ENCODE measurements around the gene ZNF532. TPM values are rescaled to one million over a fixed set of nuclear protein-coding genes. Genes with fewer than 3 reads are reported as not detected.

Gene ZNF532
- total RNA-seq, 3 donors from 2014 or later = 55.5 to 71.7 (median 62.3) TPM

DNA sequence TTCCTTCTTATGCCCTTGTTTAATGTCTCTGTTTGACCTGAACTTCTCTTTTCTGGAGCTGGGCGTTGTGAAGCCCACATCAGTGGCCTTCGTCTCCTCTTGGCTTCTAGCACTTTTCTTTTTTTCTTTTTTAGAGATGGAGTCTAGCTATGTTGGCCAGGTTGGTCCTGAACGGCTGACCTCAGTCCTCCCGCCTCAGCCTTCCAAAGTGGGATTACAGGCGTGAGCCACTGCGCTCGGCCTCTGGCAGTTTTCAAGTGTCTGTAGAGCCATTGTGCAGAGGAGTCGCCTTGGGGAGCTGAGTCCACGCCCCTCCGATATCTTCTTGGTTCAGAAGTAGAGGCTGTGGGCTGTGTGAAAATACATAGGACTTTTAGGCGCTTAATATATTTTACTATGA lies 36.5 kb downstream of the ZNF532 start:
- no peaks in the 10 kb centered on the region for H3K4me1 ChIP-seq
- DNase-seq (ENCODE audit: low spot score in 2 of 2) = no peak
- no peak overlapping the region for H3K27ac ChIP-seq
- intact Hi-C loops (cut with DNase I; ENCODE audit: low total_unique reads) = no loop called here
- H3K9me3 ChIP-seq = no peaks in the 10 kb centered on the region
- no peak overlapping the region for H3K4me3 ChIP-seq
- no peaks in the 10 kb centered on the region for H3K27me3 ChIP-seq
- H3K36me3 ChIP-seq = no peaks in the 10 kb centered on the region
- TF ChIP-seq POLR2A (IDR thresholded peaks at IDR 0.05) (no peak), POLR2AphosphoS5 (IDR thresholded peaks at IDR 0.05) (no peak)
- TF ChIP-seq, protein P1, sequence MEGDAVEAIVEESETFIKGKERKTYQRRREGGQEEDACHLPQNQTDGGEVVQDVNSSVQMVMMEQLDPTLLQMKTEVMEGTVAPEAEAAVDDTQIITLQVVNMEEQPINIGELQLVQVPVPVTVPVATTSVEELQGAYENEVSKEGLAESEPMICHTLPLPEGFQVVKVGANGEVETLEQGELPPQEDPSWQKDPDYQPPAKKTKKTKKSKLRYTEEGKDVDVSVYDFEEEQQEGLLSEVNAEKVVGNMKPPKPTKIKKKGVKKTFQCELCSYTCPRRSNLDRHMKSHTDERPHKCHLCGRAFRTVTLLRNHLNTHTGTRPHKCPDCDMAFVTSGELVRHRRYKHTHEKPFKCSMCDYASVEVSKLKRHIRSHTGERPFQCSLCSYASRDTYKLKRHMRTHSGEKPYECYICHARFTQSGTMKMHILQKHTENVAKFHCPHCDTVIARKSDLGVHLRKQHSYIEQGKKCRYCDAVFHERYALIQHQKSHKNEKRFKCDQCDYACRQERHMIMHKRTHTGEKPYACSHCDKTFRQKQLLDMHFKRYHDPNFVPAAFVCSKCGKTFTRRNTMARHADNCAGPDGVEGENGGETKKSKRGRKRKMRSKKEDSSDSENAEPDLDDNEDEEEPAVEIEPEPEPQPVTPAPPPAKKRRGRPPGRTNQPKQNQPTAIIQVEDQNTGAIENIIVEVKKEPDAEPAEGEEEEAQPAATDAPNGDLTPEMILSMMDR (IDR thresholded peaks at IDR 0.05) = no peak

DNA sequence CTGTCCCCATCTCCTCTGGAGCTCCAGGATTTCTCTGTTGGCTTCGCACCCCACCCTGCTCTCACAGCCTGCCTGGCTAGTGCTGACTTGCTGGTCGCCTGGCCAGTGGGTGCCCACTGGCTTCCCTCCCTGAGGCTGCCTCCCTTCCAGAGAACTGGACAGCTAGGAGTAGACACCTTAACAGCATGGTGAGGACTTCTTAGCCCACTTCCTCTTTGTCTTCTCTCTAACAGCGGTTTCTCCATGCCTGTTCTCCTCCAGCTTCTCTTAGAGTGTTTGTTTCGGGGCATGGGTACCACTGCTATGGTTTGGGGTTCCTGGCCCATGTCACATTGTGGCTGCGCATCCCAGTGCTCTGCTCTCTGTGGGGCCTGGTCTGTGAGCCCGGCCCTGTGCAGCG lies 37.1 kb downstream of the ZNF532 start:
- intact Hi-C loops (cut with DNase I; ENCODE audit: low total_unique reads) = no loop called here
- Histone ChIP-seq H3K4me3 (no peak overlapping the region), H3K27me3 (no peaks in the 10 kb centered on the region), H3K9me3 (no peaks in the 10 kb centered on the region), H3K4me1 (no peaks in the 10 kb centered on the region), H3K27ac (no peak overlapping the region), H3K36me3 (no peaks in the 10 kb centered on the region)
- DNase-seq (ENCODE audit: low spot score in 2 of 2) = no peak
- TF ChIP-seq POLR2A (IDR thresholded peaks at IDR 0.05) (no peak), POLR2AphosphoS5 (IDR thresholded peaks at IDR 0.05) (no peak)
- TF ChIP-seq, protein P1 (IDR thresholded peaks at IDR 0.05) = no peak

DNA sequence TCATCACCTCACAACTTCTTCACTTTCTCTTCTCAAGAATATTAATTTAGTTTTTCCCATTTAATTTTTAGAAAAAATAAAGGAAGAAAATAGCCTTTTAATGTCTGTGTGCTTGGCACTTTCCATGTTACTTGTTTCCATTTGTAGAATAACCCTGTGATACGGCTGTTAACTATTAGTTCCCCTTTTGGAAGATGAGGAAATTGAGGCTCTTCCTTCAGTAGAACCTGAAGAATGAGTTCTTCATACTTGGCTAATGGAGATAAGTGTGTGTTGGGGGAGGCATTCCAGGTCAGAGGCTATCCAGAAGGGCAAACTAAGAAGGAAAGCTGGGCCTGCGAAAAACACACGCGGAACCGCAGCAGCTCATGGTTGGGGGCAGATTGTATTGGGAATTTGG lies 38.3 kb downstream of the ZNF532 start:
- no peak overlapping the region for H3K27ac ChIP-seq
- H3K4me3 ChIP-seq = no peak overlapping the region
- H3K27me3 ChIP-seq = no peaks in the 10 kb centered on the region
- no peaks in the 10 kb centered on the region for H3K4me1 ChIP-seq
- intact Hi-C loops (cut with DNase I; ENCODE audit: low total_unique reads) = no loop called here
- H3K9me3 ChIP-seq = no peaks in the 10 kb centered on the region
- H3K36me3 ChIP-seq = no peaks in the 10 kb centered on the region
- no peak for TF ChIP-seq POLR2AphosphoS5 (IDR thresholded peaks at IDR 0.05)
- DNase-seq (ENCODE audit: low spot score in 2 of 2) = no peak

DNA sequence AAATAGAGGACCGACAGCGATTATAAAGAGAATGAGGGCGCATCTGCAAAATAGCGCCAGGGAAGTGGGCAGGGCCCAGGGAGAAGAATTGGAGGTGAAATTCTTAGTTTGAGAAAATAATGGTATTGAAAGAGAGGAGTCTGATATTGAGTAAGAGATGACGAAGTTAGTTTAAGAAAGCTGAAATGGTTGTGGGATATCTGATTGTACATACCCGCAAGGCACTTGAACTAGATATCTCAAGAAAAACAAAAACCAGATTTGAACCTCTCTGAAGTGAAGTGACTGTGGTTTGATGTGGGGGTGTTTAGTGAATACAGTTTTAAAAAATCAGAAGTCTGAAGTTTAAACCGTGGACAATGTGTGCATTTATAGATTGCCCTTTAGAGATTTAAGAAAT lies 38.9 kb downstream of the ZNF532 start:
- H3K4me1 ChIP-seq = no peaks in the 10 kb centered on the region
- H3K27me3 ChIP-seq = no peaks in the 10 kb centered on the region
- H3K9me3 ChIP-seq = no peaks in the 10 kb centered on the region
- H3K4me3 ChIP-seq = no peak overlapping the region
- intact Hi-C loops (cut with DNase I; ENCODE audit: low total_unique reads) = no loop called here
- no peaks in the 10 kb centered on the region for H3K36me3 ChIP-seq
- no peak for DNase-seq (ENCODE audit: low spot score in 2 of 2)
- TF ChIP-seq POLR2A (IDR thresholded peaks at IDR 0.05) (no peak), POLR2AphosphoS5 (IDR thresholded peaks at IDR 0.05) (no peak)
- TF ChIP-seq, protein P1 (IDR thresholded peaks at IDR 0.05) = no peak
- no peak overlapping the region for H3K27ac ChIP-seq

DNA sequence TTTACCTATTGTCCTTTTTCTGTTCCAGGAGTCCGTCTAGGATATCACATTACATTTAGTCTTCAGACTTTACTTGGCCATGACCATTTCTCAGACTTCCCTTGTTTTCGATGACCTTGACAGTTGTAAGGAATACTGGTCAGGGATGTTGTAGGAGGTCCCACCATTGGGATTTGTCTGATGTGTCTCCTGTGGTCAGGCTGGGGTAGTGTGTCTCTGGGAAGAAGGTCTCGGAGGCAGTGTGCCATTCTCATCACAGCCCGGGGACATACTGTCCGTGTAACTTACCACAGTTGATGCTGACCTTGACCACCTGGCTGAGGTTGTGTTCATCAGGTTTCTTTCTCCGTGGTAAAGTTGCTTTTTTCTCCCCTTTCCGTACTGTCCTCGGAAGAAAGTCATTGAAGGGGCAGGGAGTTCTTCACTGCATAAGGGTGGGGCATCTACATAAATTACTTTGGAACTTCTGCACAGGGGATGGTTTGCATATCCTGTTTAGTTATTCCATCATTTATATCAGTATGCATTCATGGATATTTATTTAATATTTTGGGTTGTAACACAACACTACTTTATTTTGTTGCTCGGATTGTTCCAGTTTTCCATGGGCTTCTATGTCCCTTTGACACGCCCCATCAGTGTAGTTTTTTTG lies 41.2 kb downstream of the ZNF532 start:
- Histone ChIP-seq H3K4me1 (no peaks in the 10 kb centered on the region), H3K9me3 (no peaks in the 10 kb centered on the region), H3K36me3 (no peaks in the 10 kb centered on the region), H3K27me3 (no peaks in the 10 kb centered on the region), H3K27ac (no peak overlapping the region), H3K4me3 (no peak overlapping the region)
- intact Hi-C loops (cut with DNase I; ENCODE audit: low total_unique reads) = no loop called here
- no peak for TF ChIP-seq POLR2AphosphoS5 (IDR thresholded peaks at IDR 0.05)
- TF ChIP-seq POLR2A (IDR thresholded peaks at IDR 0.05) = no peak
- TF ChIP-seq, protein P1 (IDR thresholded peaks at IDR 0.05) = no peak
- DNase-seq (ENCODE audit: low spot score in 2 of 2) = no peak
